K562 (cell line): ENCODE results near the gene MED29. TPM values are rescaled to one million over a fixed set of nuclear protein-coding genes. Genes with fewer than 3 reads are reported as not detected.
A peak's percentile ranks its signal among the peaks of the same experiment; 100 is the strongest.

Experiments
- ATAC-seq: fragments of 200-7000 bp; cut with Tn5 transposase; 3 replicates; pipeline ENCODE4 v1.9.1; 2020; ENCODE audit warnings: moderate library complexity
- BruUV-seq: library from RNA; stranded (reverse); fragments of 400-500 nt; replicated peaks from 2 replicates; lab custom pipeline; 2021; lab: Mats Ljungman, UMichigan
- CTCF ChIA-PET: fragments of 300-600 bp; formaldehyde crosslinking; extraction: SDS; loops from one replicate; lab custom pipeline; 2021; ENCODE audit warnings: low intra/inter-chr PET ratio; lab: Yijun Ruan, JAX
- POLR2A ChIA-PET: fragments of 300-600, 350-650 bp; sonication (Branson Sonifier 250); formaldehyde crosslinking; extraction: SDS; loops from one replicate; lab custom pipeline; 2021; ENCODE audit warnings: antibody characterized with exemption, inconsistent platforms; lab: Yijun Ruan, JAX
- DNase-seq, 4 experiments: peaks; one replicate each; pipeline versions ENCODE4 v3.0.0 to v3.0.0-alpha.2; 2011 to 2018; ENCODE audit warnings: low spot score in 3 of 4, mixed read lengths in 3 of 4; ENCODE audit errors: extremely low read depth in 1 of 4
- FAIRE-seq: peaks from 2 replicates; lab custom pipeline; 2011; peaks lifted over from hg19 to GRCh38; lab: Jason Lieb, UNC
- H2AFZ ChIP-seq: 2 replicates; pipeline ENCODE4 v1.6.0; 2011; ENCODE audit warnings: low read depth, low read length, control low read depth, inconsistent platforms
- H3K27ac ChIP-seq: fragments of 200-600 bp; 3 replicates; pipeline ENCODE4 v1.8.0; 2011; ENCODE audit warnings: low read depth, mild to moderate bottlenecking, control low read depth, inconsistent platforms, low read length, moderate library complexity, mixed read lengths; ENCODE audit errors: extremely low read depth
- H3K27me3 ChIP-seq, 2 experiments: fragments of 300-600 bp in 1 of 2; 2 replicates in 1 of 2; 3 replicates in 1 of 2; pipeline versions ENCODE4 v1.6.0 to v1.8.0; 2011; ENCODE audit warnings: inconsistent platforms in 2 of 2, low read length in 2 of 2, mild to moderate bottlenecking in 1 of 2, mixed read lengths in 1 of 2, moderate library complexity in 1 of 2; ENCODE audit not compliant: control insufficient read depth in 2 of 2, insufficient read depth in 2 of 2
- H3K36me3 ChIP-seq: fragments of 300-600 bp; 3 replicates; pipeline ENCODE4 v1.8.0; 2011; ENCODE audit warnings: mild to moderate bottlenecking, low read length, inconsistent platforms; ENCODE audit not compliant: control insufficient read depth, insufficient read depth
- H3K4me1 ChIP-seq, 2 experiments: fragments of 200-600 bp in 1 of 2; replicated peaks in 1 of 2; 2 replicates in 1 of 2; 3 replicates in 1 of 2; pipeline versions ENCODE4 v1.5.1 to v1.8.0; 2011; ENCODE audit warnings: inconsistent platforms in 2 of 2, low read length in 2 of 2, mild to moderate bottlenecking in 1 of 2, mixed read lengths in 1 of 2, moderate library complexity in 1 of 2; ENCODE audit not compliant: control insufficient read depth in 2 of 2, insufficient read depth in 2 of 2
- H3K4me2 ChIP-seq: 2 replicates; pipeline ENCODE4 v1.6.1; 2011; ENCODE audit warnings: low read length, control low read depth, inconsistent platforms, mixed read lengths; ENCODE audit not compliant: insufficient read depth
- H3K4me3 ChIP-seq: fragments of 200-600 bp; sonication (generic), shearing (Covaris generic); 2 replicates; pipeline ENCODE4 v1.5.1; 2016; ENCODE audit warnings: control low read depth, inconsistent platforms
- H3K79me2 ChIP-seq: fragments of 200-600 bp; 3 replicates; pipeline ENCODE4 v1.8.0; 2011; ENCODE audit warnings: low read length, inconsistent platforms; ENCODE audit not compliant: control insufficient read depth, insufficient read depth
- H3K9ac ChIP-seq, 2 experiments: 2 replicates each; pipeline versions ENCODE4 v1.6.0 to v1.6.1; 2011; ENCODE audit warnings: low read depth in 2 of 2, low read length in 2 of 2, control low read depth in 1 of 2, inconsistent platforms in 1 of 2, mild to moderate bottlenecking in 1 of 2, mixed read lengths in 1 of 2; ENCODE audit not compliant: insufficient read depth in 1 of 2
- H3K9me1 ChIP-seq: one replicate; pipeline ENCODE4 v1.6.0; 2011; ENCODE audit warnings: inconsistent platforms, mild to moderate bottlenecking, low read length, moderate library complexity; ENCODE audit not compliant: control insufficient read depth, insufficient read depth
- H3K9me3 ChIP-seq: replicated peaks from 2 replicates; pipeline ENCODE4 v1.5.1; 2011; ENCODE audit warnings: low read depth, low read length, inconsistent platforms; ENCODE audit not compliant: control insufficient read depth, insufficient read depth
- H4K20me1 ChIP-seq: replicated peaks from 2 replicates; pipeline ENCODE4 v1.6.1; 2011; ENCODE audit warnings: low read length, inconsistent platforms, mixed read lengths; ENCODE audit not compliant: control insufficient read depth, insufficient read depth
- GATAD2B ChIP-seq: fragments of 450-650 bp; IDR thresholded peaks from 2 replicates; pipeline ENCODE4 v1.6.1; 2017; ENCODE audit warnings: mild to moderate bottlenecking, borderline replicate concordance
- NRF1 ChIP-seq, 2 experiments: fragments of 450-650 bp; IDR thresholded peaks in 1 of 2; conservative IDR thresholded peaks in 1 of 2; 2 replicates each; pipeline ENCODE4 v1.6.1; 2014; ENCODE audit warnings: mild to moderate bottlenecking in 2 of 2
- POLR2A ChIP-seq: fragments of 450-650 bp; conservative IDR thresholded peaks from 2 replicates; pipeline ENCODE4 v1.6.1; 2016
- POLR2G ChIP-seq: fragments of 200-400 bp; formaldehyde crosslinking; IDR thresholded peaks from 2 replicates; pipeline ENCODE4 v1.6.1; 2017; ENCODE audit warnings: low read depth, mild to moderate bottlenecking, antibody characterized with exemption, low read length, moderate library complexity
- ZNF165 ChIP-seq: fragments of 250-450 bp; sonication (Bioruptor Pico); IDR thresholded peaks from 2 replicates; pipeline ENCODE4 v1.4.0; 2020; ENCODE audit warnings: borderline replicate concordance
- ZNF197 ChIP-seq: fragments of 200-800 bp; sonication (Bioruptor generic); IDR thresholded peaks from 2 replicates; pipeline ENCODE4 v1.6.1; 2016; ENCODE audit warnings: low read depth, missing genetic modification characterization, missing compliant biosample characterization
- WGBS: fragments of 100-300 bp; shearing (Covaris generic); methylation state at CpG from one replicate; pipeline ENCODE4 v1.1.6; 2016; ENCODE audit warnings: low coverage, mixed read lengths; ENCODE audit not compliant: insufficient coverage; ENCODE audit errors: missing lambda C conversion rate; 5-methylcytosine and 5-hydroxymethylcytosine counted together
- in situ Hi-C: fragments of 300-500 bp; cut with MboI; formaldehyde crosslinking; loops from 4 replicates; pipeline ENCODE4 v1.15.0; 2018; ENCODE audit warnings: inconsistent platforms, mixed read lengths
- intact Hi-C: fragments of 100-400 bp; cut with micrococcal nuclease; formaldehyde crosslinking; loops from 2 replicates; pipeline ENCODE4 v1.14.2; 2022
- polyA plus RNA-seq, 8 experiments: library from polyadenylated mRNA; depleted of rRNA in 4 of 8; stranded (reverse) in 5 of 8; unstranded in 3 of 8; fragments of >200 nt; fragmentation: Nextera tagmentation in 2 of 8; fragmentation: Illumina TruSeq in 1 of 8; extraction: Ambion mirVana in 2 of 8; extraction: Trizol in 1 of 8; gene quantifications; 2 replicates each; pipeline versions ENCODE4 v1.2.1 to v1.2.3, GENCODE V29; 2011 to 2014; ENCODE audit warnings: inconsistent platforms in 1 of 8, missing spikeins in 1 of 8
- total RNA-seq, 7 experiments: library from RNA; depleted of rRNA in 6 of 7; stranded (reverse); fragments of >200 nt in 6 of 7; fragmentation: Illumina TruSeq in 2 of 7; extraction: Trizol in 2 of 7; gene quantifications; 2 replicates each; pipeline versions ENCODE4 v1.2.1 to v1.2.3, GENCODE V29; 2011 to 2021; ENCODE audit warnings: low replicate concordance in 1 of 7
- TF ChIP-seq, protein P1 (sequence below): fragments of 250-450 bp; sonication (Bioruptor Pico); IDR thresholded peaks from 2 replicates; pipeline ENCODE4 v1.8.0; 2022; ENCODE audit warnings: moderate library complexity, mild to moderate bottlenecking, inconsistent platforms
- TF ChIP-seq, protein P2 (sequence below): fragments of 450-650 bp; IDR thresholded peaks from 2 replicates; pipeline ENCODE4 v1.6.1; 2016; ENCODE audit warnings: borderline replicate concordance
- TF ChIP-seq, protein P3 (sequence below): sonication (generic); formaldehyde crosslinking; IDR thresholded peaks from 2 replicates; pipeline ENCODE4 v1.9.0; 2022; ENCODE audit warnings: mild to moderate bottlenecking, missing genetic modification reagents

Gene MED29
- total and polyA plus RNA-seq, 9 of the 15 experiments (the other 6 are each of a cell fraction or from before 2014, with no cell fraction given): 1.8 to 22.6 (median 12.4) TPM

GRCh38 chr19:39398297-39398864 is 7.2 kb downstream of the MED29 start (continued):
- TF ChIP-seq, protein P1, sequence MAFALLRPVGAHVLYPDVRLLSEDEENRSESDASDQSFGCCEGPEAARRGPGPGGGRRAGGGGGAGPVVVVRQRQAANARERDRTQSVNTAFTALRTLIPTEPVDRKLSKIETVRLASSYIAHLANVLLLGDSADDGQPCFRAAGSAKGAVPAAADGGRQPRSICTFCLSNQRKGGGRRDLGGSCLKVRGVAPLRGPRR (CRISPR knock-in tag): no peak
- TF ChIP-seq GATAD2B (no peak), NRF1 (conservative IDR thresholded peaks at IDR 0.05 in 1 of 2, IDR thresholded peaks at IDR 0.05 in 1 of 2) (peak; percentile 58 to 68), ZNF165 (CRISPR knock-in tag) (no peak), ZNF197 (no peak)

DNA sequence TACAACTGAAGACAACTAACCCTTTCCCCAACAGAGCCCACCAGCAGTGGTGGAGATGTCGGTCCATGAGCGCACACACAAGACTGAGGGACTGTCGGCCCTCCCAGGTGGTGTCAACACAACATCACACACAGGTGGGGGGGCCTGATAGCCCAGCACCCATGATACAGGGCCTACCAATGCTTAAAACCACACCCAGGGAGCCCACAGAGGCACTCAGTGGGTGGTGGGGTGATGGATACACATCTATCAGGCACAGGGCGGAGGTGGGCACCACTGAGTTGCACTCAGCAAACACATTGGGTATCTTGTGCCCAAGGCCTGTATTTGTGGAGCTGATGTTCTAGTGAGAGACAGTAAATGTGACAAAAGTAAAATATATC is 8.5 kb downstream of the MED29 start:
- no peak overlapping the region for H3K27ac ChIP-seq
- no peaks in the 10 kb centered on the region for H3K9me3 ChIP-seq
- no peak for ATAC-seq
- DNase-seq: no peak
- H4K20me1 ChIP-seq: no peaks in the 10 kb centered on the region
- peaks cover 16% of the 10 kb centered on the region; the same call in 1 of the 3 replicates for H3K36me3 ChIP-seq
- WGBS: 94% methylated on average over 4 of the region's 4 CpGs
- H2AFZ ChIP-seq: no peak overlapping the region
- intact Hi-C loops (no loop called here), in situ Hi-C loops (no loop called here)
- H3K9me1 ChIP-seq: peaks cover 3% of the 10 kb centered on the region
- peaks cover 48 to 62% of the 10 kb centered on the region in 2 experiments for H3K4me1 ChIP-seq
- H3K27me3 ChIP-seq: no peaks in the 10 kb centered on the region
- ChIA-PET POLR2A (no interaction called here), CTCF (interaction anchor here (4.4 kb wide), 1 partner anchor 12 kb away, joined by 74 read pairs; the partner anchor contains the start of gene PLEKHG2)
- no peak overlapping the region for H3K4me2 ChIP-seq
- TF ChIP-seq, protein P2, sequence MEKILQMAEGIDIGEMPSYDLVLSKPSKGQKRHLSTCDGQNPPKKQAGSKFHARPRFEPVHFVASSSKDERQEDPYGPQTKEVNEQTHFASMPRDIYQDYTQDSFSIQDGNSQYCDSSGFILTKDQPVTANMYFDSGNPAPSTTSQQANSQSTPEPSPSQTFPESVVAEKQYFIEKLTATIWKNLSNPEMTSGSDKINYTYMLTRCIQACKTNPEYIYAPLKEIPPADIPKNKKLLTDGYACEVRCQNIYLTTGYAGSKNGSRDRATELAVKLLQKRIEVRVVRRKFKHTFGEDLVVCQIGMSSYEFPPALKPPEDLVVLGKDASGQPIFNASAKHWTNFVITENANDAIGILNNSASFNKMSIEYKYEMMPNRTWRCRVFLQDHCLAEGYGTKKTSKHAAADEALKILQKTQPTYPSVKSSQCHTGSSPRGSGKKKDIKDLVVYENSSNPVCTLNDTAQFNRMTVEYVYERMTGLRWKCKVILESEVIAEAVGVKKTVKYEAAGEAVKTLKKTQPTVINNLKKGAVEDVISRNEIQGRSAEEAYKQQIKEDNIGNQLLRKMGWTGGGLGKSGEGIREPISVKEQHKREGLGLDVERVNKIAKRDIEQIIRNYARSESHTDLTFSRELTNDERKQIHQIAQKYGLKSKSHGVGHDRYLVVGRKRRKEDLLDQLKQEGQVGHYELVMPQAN: no peak
- TF ChIP-seq, protein P3, sequence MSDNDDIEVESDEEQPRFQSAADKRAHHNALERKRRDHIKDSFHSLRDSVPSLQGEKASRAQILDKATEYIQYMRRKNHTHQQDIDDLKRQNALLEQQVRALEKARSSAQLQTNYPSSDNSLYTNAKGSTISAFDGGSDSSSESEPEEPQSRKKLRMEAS (CRISPR knock-in tag): 0 out of 2 replicates have a peak, but pooled peaks have one; percentile 2
- TF ChIP-seq POLR2G: 0 out of 2 replicates have a peak, but pooled peaks have one; percentile 8
- TF ChIP-seq POLR2A: 0 out of 2 replicates have a peak, but pooled peaks have one; percentile 30
- no TSS peak for BruUV-seq
- H3K9ac ChIP-seq: 0 out of 4 replicates have a peak overlapping the region, but pooled peaks of 1 of the 2 experiments have one; percentile 12
- H3K4me3 ChIP-seq: no peak overlapping the region
- FAIRE-seq: no peak
- peaks cover 6% of the 10 kb centered on the region; the same call in 2 of the 3 replicates for H3K79me2 ChIP-seq
